Mucosa of descending colon (tissue), 3 donors: ENCODE results near the gene MRPS27. TPM values are rescaled to one million over a fixed set of nuclear protein-coding genes. Genes with fewer than 3 reads are reported as not detected.
"Not testable (repeated sequence)": the region's sequence is repeated elsewhere in the genome, so short reads cannot be mapped to it uniquely, and the experiment has no call there.

Experiments
- ATAC-seq: fragments of 200-7000 bp; cut with Tn5 transposase; one replicate; pipeline ENCODE4 v1.9.1; 2020; ENCODE audit warnings: mild to moderate bottlenecking, moderate library complexity
- DNase-seq, 3 donors: peaks; one replicate each; pipeline ENCODE4 v3.0.0-alpha.2; 2020
- H3K36me3 ChIP-seq: fragments of 200-600 bp; one replicate; pipeline ENCODE4 v1.8.0; 2021; ENCODE audit warnings: low read depth, mild to moderate bottlenecking
- H3K4me1 ChIP-seq: fragments of 200-600 bp; one replicate; pipeline ENCODE4 v1.8.0; 2021; ENCODE audit warnings: low read depth, mild to moderate bottlenecking
- H3K4me3 ChIP-seq: fragments of 200-600 bp; one replicate; pipeline ENCODE4 v1.8.0; 2021; ENCODE audit warnings: mild to moderate bottlenecking
- H3K9me3 ChIP-seq: fragments of 200-600 bp; one replicate; pipeline ENCODE4 v1.8.0; 2021; ENCODE audit warnings: mild to moderate bottlenecking
- intact Hi-C, 2 donors: fragments of 100-400 bp; cut with DNase I in 1 of 2; cut with micrococcal nuclease in 1 of 2; formaldehyde crosslinking; loops; one replicate each; pipeline versions ENCODE4 v1.11.0 to v1.11.1; 2022; cut with DNase I, micrococcal nuclease
- total RNA-seq, 3 donors: library from RNA; stranded (reverse); fragmentation: NEBNext Ultra II Directional in 2 of 3; extraction: Animal tissue kit (Norgen Biotek cat#: 25700) in 2 of 3; gene quantifications; one replicate each; pipeline versions ENCODE4 v1.2.1 to v1.2.4, GENCODE V29; 2021 to 2023
- TF ChIP-seq, protein P1 (sequence below): fragments of 200-600 bp; IDR thresholded peaks from one replicate; pipeline ENCODE4 v1.8.0; 2022; ENCODE audit warnings: antibody characterized with exemption, mild to moderate bottlenecking
- donor health status: DM: no; HTN: no; CAD: no; lungs with moderate emphysema.
- donor health status: DM: no; HTN: no; CAD: no.
- donor health status: DM: no; HTN: yes; CAD: no.

The MRPS27 gene
- total RNA-seq, 3 donors from 2014 or later: 32.7 to 40.3 (median 37.6) TPM

DNA sequence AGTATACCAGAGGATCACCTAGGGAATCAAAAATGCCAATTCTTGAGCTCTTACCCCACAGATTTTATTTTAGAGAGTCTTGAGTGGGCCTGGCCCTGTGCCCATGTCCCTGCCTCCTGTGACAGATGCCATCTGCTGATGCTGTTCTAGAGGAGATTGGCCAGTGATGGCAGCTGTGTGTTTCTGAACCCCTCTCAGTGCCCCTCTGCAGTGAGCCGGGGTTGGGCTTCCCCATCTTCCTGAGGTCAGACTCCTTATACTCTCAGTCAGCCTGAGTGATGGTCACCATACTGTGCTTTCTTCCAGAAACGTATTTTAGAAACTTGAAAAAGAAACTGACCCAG lies 6.2 kb upstream of the MRPS27 start:
- H3K36me3 ChIP-seq: no peaks in the 10 kb centered on the region
- H3K4me1 ChIP-seq: no peaks in the 10 kb centered on the region
- intact Hi-C loops: no loop called here
- no peaks in the 10 kb centered on the region for H3K9me3 ChIP-seq
- DNase-seq: no peak
- ATAC-seq: no peak
- TF ChIP-seq, protein P1, sequence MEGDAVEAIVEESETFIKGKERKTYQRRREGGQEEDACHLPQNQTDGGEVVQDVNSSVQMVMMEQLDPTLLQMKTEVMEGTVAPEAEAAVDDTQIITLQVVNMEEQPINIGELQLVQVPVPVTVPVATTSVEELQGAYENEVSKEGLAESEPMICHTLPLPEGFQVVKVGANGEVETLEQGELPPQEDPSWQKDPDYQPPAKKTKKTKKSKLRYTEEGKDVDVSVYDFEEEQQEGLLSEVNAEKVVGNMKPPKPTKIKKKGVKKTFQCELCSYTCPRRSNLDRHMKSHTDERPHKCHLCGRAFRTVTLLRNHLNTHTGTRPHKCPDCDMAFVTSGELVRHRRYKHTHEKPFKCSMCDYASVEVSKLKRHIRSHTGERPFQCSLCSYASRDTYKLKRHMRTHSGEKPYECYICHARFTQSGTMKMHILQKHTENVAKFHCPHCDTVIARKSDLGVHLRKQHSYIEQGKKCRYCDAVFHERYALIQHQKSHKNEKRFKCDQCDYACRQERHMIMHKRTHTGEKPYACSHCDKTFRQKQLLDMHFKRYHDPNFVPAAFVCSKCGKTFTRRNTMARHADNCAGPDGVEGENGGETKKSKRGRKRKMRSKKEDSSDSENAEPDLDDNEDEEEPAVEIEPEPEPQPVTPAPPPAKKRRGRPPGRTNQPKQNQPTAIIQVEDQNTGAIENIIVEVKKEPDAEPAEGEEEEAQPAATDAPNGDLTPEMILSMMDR: no peak
- no peak overlapping the region for H3K4me3 ChIP-seq

DNA sequence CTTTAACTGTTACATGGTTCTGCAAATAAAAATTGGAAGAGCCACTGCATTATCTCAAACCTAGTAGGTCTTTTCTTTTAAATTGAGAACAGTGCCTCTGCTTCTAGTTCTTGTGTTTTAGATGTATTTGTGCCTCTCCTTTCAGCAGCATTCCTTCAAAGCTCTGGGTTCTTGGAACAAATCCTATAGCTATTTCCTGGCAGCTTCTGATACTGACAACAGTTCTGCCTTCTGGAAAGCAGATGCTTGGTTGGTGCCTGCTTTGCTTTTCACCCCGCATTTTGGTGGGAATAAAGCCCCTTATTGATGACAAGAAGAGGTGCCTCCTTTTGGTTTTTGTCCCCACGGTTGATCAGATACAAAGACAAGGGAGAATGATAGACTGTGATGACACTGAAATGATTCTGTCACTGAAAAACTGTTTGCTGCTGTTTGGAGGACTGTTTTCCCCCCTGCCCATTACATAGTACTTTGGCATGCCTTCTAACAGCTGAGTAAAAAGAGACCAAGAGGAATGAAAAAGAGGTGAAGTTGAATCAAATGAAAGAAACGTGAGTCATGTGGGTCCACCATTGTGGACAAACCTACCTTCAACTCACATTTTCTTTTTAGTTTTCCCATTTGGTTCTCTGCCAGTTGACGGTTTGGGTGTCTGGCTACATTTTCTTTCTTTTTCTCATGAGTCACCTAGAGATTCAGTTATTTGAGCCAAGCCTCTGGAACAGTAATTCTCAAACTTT lies 5.7 kb upstream of the MRPS27 start:
- H3K9me3 ChIP-seq: no peaks in the 10 kb centered on the region
- no peaks in the 10 kb centered on the region for H3K4me1 ChIP-seq
- DNase-seq: no peak
- ATAC-seq: no peak
- intact Hi-C loops: no loop called here
- no peak overlapping the region for H3K4me3 ChIP-seq
- no peaks in the 10 kb centered on the region for H3K36me3 ChIP-seq
- TF ChIP-seq, protein P1: no peak

DNA sequence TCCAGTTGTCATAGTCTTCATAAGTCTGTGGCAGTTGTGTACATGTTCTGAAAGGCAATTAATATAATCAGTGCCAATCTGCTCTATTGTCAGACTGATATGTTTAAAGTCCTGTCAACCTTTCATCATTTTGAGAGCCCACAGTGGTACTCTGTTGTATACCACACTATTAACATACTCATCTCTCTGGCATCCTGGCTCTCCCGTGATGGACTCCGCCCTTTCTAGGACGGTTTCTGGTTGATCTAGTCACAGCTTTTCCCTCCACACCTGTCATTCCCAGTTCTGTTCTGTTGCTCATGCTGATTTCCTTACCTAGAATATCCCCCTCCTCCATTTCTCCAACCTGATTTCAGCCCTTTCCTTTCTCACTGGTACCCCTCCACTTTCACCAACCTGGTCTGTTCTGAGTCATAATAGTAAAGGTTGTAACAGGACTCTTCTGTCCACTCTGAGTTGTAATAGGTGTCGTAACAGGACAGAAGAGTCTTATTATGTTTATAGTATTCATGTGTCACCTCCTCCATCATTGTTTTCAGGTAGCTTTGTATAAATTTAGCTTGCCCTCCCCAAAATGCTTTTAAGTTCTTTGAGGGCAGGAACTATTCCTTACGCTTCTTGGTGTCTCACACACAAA lies 4.3 kb upstream of the MRPS27 start:
- no peak overlapping the region for H3K4me3 ChIP-seq
- TF ChIP-seq, protein P1: no peak
- peaks cover 3% of the 10 kb centered on the region for H3K4me1 ChIP-seq
- intact Hi-C loops: no loop called here
- DNase-seq: no peak
- peaks cover 5% of the 10 kb centered on the region for H3K36me3 ChIP-seq
- no peak for ATAC-seq
- no peaks in the 10 kb centered on the region for H3K9me3 ChIP-seq

DNA sequence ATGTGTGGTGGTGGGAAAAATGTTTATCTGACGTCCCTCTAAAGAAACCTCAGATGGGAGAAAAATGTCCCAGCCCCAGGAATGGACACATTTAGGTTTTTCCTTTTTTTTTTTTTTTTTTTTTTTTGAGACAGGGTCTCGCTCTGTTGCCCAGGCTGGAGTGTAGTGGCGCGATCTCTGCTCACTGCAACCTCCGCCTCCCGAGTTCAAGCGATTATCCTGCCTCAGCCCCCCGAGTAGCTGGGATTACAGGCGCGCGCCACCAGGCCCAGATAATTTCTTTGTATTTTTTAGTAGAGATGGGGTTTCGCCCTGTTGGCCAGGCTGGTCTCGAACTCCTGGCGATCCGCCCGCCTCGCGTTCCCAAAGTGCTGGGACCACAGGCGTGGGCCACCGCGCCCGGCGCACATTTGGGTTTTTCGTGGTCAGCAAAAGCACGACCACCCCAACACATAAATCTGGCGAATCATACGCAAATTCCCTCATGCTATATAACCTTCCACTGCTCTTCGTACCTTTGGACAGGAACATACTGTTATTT lies 535 bp downstream of the MRPS27 start:
- ATAC-seq: peak; percentile 7

DNA sequence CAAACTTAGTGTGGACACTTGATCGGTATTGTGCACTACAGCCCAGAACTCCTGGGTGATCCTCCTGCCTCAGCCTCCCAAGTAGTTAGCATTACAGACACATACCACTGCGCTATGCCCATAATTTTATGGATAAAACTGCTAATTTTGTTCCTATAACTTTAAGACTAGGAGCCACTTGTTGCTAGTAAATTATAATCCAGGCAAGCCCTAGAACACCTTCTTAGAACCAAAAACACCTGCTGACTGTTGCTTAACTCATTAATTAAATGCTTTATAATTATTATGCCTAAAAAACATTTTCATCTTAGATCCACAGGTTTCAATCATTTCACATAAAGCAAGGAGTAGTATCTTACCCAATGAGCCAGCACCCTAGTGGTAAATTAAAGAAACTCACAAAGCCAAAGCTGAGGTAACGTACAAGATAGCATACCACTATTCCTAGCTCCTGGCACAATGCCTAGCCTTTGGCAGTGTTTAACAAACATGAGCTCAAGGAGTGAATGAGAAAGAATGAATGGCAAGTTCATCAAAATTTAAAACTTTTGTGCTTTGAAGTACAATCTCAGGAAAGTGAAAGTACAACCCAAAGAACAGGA lies 5.4 kb downstream of the MRPS27 start:
- Histone ChIP-seq H3K4me1 (peaks cover 6% of the 10 kb centered on the region), H3K36me3 (no peaks in the 10 kb centered on the region), H3K9me3 (no peaks in the 10 kb centered on the region), H3K4me3 (no peak overlapping the region)
- TF ChIP-seq, protein P1: no peak
- intact Hi-C loops: no loop called here
- DNase-seq (peak in 1 of 3 donors; percentile 23), ATAC-seq (peak; percentile 41)

More for the DNA sequence above, 535 bp downstream of the MRPS27 start:
- peak overlapping the region; percentile 55 for H3K4me3 ChIP-seq
- H3K4me1 ChIP-seq, intact Hi-C loops, H3K36me3 ChIP-seq, H3K9me3 ChIP-seq: not testable (repeated sequence)
- peak; percentile 38 to 63 (median 61) for DNase-seq

DNA sequence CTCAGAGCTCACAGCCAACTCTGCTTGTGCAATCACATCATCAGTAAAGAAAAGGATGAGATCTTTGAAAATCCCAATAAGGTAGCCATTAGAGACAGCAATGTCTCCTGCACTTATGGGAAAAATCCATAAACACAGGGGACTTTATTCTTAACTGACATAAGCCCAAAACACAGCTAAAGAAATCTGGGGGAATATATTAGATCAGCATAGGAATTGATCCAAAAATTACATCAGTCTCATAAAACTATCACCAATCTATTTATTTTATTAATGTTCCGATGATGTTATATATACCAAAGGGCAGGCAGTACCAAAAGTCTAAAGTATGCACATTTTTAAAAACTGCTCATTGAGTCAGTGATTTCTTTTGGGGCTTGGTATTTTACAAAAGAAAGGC lies 6.9 kb downstream of the MRPS27 start:
- Histone ChIP-seq H3K4me1 (no peaks in the 10 kb centered on the region), H3K4me3 (no peak overlapping the region), H3K36me3 (no peaks in the 10 kb centered on the region), H3K9me3 (no peaks in the 10 kb centered on the region)
- ATAC-seq (no peak), DNase-seq (no peak)
- intact Hi-C loops: no loop called here
- TF ChIP-seq, protein P1: no peak
